Measurements from ENCODE around the gene C8A. TPM values are rescaled to one million over a fixed set of nuclear protein-coding genes. Genes with fewer than 3 reads are reported as not detected.

Gene C8A
- total RNA-seq, 1 donor from 2014 or later, result not detected

DNA sequence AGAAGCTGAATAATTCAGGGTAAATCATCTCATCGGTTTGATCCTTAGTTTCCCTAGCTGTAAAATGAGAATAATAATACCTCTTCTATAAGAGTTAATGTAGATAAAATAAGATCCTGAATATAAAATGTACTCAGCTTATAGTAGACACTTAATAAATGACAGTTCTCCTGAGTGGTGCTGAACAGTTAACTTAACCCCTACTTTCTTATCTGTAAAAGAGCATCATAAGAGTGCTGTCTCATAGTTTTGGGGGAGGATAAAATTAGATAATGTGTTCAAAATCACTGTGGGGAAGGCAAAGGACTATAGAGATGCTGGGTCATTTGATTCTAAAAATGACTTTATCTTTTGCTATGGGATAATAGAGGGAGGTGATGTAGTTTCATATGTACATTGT, 593 bp downstream of the C8A start:
- TF ChIP-seq, protein P1, sequence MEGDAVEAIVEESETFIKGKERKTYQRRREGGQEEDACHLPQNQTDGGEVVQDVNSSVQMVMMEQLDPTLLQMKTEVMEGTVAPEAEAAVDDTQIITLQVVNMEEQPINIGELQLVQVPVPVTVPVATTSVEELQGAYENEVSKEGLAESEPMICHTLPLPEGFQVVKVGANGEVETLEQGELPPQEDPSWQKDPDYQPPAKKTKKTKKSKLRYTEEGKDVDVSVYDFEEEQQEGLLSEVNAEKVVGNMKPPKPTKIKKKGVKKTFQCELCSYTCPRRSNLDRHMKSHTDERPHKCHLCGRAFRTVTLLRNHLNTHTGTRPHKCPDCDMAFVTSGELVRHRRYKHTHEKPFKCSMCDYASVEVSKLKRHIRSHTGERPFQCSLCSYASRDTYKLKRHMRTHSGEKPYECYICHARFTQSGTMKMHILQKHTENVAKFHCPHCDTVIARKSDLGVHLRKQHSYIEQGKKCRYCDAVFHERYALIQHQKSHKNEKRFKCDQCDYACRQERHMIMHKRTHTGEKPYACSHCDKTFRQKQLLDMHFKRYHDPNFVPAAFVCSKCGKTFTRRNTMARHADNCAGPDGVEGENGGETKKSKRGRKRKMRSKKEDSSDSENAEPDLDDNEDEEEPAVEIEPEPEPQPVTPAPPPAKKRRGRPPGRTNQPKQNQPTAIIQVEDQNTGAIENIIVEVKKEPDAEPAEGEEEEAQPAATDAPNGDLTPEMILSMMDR (IDR thresholded peaks at IDR 0.05), result no peak
- no peak for DNase-seq (ENCODE audit: extremely low spot score, unreplicated experiment)
- H3K9me3 Mint-ChIP-seq (ENCODE audit: unreplicated experiment), result no peaks in the 10 kb centered on the region
- peaks cover 27% of the 10 kb centered on the region for H3K27me3 Mint-ChIP-seq (ENCODE audit: unreplicated experiment)
- H3K36me3 Mint-ChIP-seq (ENCODE audit: unreplicated experiment), result no peaks in the 10 kb centered on the region
- H3K4me1 Mint-ChIP-seq (ENCODE audit: unreplicated experiment), result no peaks in the 10 kb centered on the region
- H3K27ac Mint-ChIP-seq (ENCODE audit: unreplicated experiment), result no peak overlapping the region
- H3K4me3 Mint-ChIP-seq (ENCODE audit: unreplicated experiment), result no peak overlapping the region

DNA sequence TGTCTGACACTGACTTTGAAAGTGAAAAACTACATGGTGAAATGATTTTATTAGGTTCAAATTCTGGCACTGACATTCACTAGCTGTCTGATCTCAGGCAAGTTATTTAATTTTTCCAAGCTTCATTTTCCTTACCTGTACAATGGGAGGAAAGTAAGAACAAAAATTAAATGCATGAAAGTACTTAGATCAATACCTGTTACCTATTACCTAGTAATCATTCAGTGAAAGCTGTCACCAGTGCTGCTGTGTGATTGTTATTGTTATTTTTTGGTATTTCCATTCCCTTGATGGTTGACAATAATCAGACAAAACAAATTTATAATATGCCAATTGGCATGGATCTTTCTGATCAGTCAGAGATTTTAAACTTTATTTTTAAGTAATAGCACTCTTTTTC, 1.6 kb downstream of the C8A start:
- H3K27ac Mint-ChIP-seq (ENCODE audit: unreplicated experiment), result no peak overlapping the region
- no peak for DNase-seq (ENCODE audit: extremely low spot score, unreplicated experiment)
- no peaks in the 10 kb centered on the region for H3K9me3 Mint-ChIP-seq (ENCODE audit: unreplicated experiment)
- no peaks in the 10 kb centered on the region for H3K36me3 Mint-ChIP-seq (ENCODE audit: unreplicated experiment)
- no peak overlapping the region for H3K4me3 Mint-ChIP-seq (ENCODE audit: unreplicated experiment)
- H3K27me3 Mint-ChIP-seq (ENCODE audit: unreplicated experiment), result peaks cover 27% of the 10 kb centered on the region
- TF ChIP-seq, protein P1 (IDR thresholded peaks at IDR 0.05), result no peak
- H3K4me1 Mint-ChIP-seq (ENCODE audit: unreplicated experiment), result no peaks in the 10 kb centered on the region

DNA sequence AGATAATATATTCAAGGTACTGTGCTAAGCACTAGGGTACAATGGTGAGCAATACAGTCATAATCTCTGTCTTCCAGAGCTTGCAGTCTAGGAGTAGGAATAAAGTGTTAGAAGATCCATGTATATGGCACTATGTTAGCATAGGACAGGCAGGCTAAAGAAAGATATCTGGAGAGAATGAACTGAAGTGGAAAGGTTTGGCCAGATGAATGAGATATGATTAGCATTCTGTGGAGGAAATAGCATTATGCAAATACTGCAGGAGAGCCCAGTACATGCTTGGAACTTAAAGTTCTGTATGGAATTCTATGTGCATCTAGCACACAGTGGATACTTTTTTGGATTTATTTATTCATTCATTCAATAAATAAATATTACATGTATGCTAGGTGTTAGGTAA, 4.7 kb downstream of the C8A start:
- no peaks in the 10 kb centered on the region for H3K36me3 Mint-ChIP-seq (ENCODE audit: unreplicated experiment)
- TF ChIP-seq, protein P1 (IDR thresholded peaks at IDR 0.05), result no peak
- H3K4me3 Mint-ChIP-seq (ENCODE audit: unreplicated experiment), result no peak overlapping the region
- DNase-seq (ENCODE audit: extremely low spot score, unreplicated experiment), result no peak
- H3K27ac Mint-ChIP-seq (ENCODE audit: unreplicated experiment), result no peak overlapping the region
- no peaks in the 10 kb centered on the region for H3K4me1 Mint-ChIP-seq (ENCODE audit: unreplicated experiment)
- H3K9me3 Mint-ChIP-seq (ENCODE audit: unreplicated experiment), result no peaks in the 10 kb centered on the region
- H3K27me3 Mint-ChIP-seq (ENCODE audit: unreplicated experiment), result peaks cover 18% of the 10 kb centered on the region

- Mint-ChIP-seq H3K4me1 (ENCODE audit: unreplicated experiment) (no peaks in the 10 kb centered on the region), H3K9me3 (ENCODE audit: unreplicated experiment) (peaks cover 6% of the 10 kb centered on the region), H3K27me3 (ENCODE audit: unreplicated experiment) (no peaks in the 10 kb centered on the region), H3K27ac (ENCODE audit: unreplicated experiment) (no peak overlapping the region), H3K4me3 (ENCODE audit: unreplicated experiment) (no peak overlapping the region), H3K36me3 (ENCODE audit: unreplicated experiment) (no peaks in the 10 kb centered on the region)
- TF ChIP-seq, protein P1 (IDR thresholded peaks at IDR 0.05), result no peak
- no peak for DNase-seq (ENCODE audit: extremely low spot score, unreplicated experiment)
Measured at GRCh38 chr1:56863265-56863992, 8.8 kb downstream of the C8A start.

DNA sequence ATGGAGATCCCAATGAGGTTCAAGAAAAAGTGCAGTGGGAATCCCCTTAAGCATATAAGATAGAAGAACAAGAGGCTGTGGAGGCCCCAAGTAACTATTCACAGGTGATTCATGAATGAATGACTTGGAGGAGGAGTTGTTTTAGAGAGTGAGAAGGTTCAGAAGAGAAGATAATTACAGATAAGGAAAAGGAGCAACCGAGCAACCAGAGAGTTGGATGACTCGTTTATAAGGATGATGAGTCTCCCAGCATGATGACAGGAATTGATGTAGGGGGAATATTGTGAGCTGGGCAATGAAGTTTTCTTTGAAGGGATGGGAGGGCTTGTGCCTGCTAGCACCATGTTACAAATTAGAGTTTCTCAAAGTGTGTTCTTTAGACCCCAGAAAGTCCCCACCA, 9.8 kb downstream of the C8A start:
- no peaks in the 10 kb centered on the region for H3K27me3 Mint-ChIP-seq (ENCODE audit: unreplicated experiment)
- DNase-seq (ENCODE audit: extremely low spot score, unreplicated experiment), result no peak
- no peaks in the 10 kb centered on the region for H3K4me1 Mint-ChIP-seq (ENCODE audit: unreplicated experiment)
- H3K4me3 Mint-ChIP-seq (ENCODE audit: unreplicated experiment), result no peak overlapping the region
- peaks cover 6% of the 10 kb centered on the region for H3K9me3 Mint-ChIP-seq (ENCODE audit: unreplicated experiment)
- H3K36me3 Mint-ChIP-seq (ENCODE audit: unreplicated experiment), result no peaks in the 10 kb centered on the region
- H3K27ac Mint-ChIP-seq (ENCODE audit: unreplicated experiment), result no peak overlapping the region
- TF ChIP-seq, protein P1 (IDR thresholded peaks at IDR 0.05), result no peak
